ENCODE data around the gene NFE2L2.
"Not testable (repeated sequence)": the region's sequence is repeated elsewhere in the genome, so short reads cannot be mapped to it uniquely, and the experiment has no call there.

NFE2L2 gene

DNA sequence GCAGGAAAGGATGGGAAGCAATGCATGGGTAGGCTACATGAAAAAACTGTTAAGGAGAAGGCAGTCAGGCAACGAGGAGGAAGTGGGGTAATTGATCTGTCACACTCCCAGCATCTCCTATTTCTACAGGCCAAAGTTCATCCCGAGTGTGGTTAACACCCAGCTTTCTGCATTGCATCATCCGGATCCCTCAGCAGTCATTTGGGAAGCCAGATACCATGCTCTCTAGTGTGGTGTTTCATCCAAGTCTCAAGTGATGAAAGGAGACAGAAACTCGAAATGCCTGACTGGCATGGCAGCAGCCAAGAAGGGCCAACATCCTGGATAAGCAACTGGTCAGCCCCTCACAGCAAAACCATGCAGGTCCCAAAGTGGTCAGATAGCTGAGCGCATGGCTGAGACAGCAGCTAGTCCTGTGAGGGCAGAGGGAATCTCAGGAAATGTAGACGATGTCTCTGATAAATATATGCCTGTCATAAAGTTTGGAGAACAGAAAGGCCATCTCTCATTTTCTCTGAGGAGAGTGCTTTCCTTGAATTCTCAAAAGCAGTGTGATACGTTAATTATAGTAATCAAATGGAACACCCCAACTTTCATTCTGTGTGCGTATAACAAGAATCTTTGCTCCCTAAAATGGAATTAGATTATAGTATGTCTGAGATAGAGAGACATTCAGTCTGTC is 76.8 kb downstream of the NFE2L2 start:
- DNase-seq, result no peak

DNA sequence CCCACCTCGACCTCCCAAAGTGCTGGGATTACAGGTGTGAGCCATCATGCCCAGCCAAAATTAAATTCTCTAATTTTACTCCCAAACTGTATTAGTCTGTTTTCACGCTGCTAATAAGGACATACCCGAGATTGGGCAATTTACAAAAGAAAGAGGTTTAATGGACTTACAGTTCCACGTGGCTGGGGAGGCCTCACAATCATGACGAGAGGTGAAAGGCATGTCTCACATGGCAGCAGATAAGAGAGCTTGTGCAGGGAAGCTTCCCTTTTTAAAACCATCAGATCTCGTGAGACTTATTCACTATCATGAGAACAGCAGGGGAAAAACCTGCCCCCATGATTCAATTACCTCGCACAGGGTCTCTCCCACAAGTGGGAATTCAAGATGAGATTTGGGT is 78.5 kb downstream of the NFE2L2 start:
- DNase-seq, result not testable (repeated sequence)

- DNase-seq, result no peak
Measured at GRCh38 chr2:177184606-177185005, 79.9 kb downstream of the NFE2L2 start.

DNA sequence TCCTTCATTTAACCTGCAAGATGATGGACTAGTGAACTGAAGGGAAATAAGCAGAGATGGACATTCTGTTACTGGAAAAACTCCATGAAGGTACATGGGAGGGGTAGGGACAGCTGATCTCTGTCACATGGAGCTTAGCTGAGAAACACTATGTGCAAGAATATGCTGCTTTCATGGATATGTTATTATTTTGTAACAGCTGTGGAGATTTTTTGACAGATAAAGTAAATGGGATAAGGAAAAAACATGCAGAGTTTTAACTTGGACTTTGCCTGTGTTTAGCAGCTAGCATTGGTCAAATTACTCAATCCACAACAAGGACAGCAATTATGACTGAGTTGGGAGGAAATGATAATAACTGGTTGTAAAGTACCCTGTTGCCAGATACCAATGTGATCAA is 80.7 kb downstream of the NFE2L2 start:
- DNase-seq, result no peak
